HG03460 (cell line): Measurements from ENCODE around the gene PTPRR.
"Not testable (repeated sequence)": the region's sequence is repeated elsewhere in the genome, so short reads cannot be mapped to it uniquely, and the experiment has no call there.

Source experiments
- ATAC-seq: cut with Tn5 transposase; IDR thresholded peaks from one replicate; pipeline ENCODE4 v1.9.1; 2021; ENCODE audit not compliant: unreplicated experiment

The PTPRR gene

DNA sequence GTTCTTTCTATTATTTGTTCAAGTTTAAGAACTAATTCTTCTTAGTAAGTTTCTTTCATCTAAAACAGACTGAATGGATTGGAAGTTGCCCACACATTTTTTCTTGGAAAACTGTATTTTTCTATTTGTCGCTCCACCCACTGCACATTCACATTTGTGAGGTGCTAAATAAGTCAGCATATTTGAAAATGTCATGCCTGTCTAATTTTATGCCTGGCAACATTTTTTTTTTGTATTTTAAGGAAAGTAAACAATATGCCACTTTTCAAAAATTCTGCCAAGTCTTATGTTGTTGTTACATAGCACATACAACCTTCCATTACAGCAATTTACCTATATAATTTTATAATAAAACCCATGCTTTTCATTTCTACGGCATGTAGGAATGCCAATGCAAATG is 170.6 kb downstream of the PTPRR start:
- ATAC-seq, result no peak

DNA sequence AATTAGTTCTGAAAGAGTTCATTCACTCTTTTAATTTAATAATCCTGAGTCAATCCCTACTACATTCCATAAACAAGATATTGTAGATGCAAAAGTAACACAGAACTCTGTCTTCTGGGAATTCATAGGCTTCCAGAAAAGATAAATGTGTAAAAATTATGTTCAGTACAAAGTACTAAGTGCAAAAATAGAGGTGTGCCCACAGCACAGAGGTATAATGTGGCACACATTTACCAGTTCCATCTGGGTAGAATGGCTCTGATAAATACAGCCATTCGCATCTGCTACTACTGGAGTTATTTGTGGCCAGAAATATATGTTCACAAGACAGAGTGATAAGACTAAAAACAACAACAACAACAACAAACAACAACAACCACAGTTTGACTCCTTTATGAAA is 171.7 kb downstream of the PTPRR start:
- no peak for ATAC-seq

DNA sequence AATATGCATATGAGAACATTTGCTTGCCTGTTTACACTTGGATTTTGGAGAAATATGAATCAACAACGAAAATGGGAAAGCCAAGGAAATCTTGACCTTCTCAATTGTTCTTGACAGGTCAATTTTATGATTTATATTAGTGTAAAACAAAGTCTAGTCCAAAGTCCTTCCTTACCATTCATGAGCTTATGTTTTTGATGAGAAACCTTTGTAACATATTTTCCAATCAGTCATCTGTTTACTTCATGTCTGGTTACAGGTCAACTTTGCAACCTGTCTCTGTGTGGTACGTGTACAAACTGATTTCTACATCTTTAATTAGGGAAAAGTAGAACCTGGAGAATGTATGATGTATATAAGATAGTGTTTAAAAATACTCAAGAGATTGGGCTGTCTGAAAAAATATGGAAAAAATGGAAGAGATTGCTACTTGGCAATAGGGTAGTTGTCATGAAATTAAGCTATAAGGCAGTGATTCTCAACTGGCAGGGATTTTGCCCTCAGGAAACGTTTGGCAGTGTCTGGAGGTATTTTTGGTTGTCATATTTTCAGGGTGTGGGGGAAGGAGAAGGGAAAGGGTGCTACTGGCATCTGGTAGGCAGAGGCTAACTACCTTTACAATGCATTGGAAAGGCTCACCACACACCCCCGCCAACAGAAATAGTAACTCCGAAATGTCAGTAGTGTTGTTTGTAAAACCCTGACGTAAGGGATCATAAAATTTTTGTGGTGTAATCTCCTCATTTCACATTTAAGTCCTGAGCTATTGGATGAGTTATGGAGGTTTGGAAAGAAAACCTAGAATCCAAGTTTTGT is 172.9 kb downstream of the PTPRR start:
- no peak for ATAC-seq

DNA sequence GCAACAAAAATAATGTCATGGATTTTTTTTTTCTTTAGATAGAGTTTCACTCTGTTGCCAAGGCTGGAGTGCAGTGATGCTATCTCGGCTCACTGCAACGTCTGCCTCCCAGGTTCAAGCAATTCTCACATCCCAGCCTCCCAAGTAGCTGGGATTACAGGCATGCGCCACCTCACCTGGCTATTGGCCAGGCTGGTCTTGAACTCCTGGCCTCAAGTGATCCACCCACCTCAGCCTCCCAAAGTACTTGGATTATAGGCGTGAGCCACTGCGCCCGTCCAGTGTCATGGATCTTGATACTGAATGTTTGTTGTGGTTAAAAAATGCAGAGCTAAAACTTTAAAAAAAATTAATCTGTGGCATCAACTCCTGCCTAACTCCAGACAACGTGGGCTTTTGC is 175.5 kb downstream of the PTPRR start:
- ATAC-seq, result no peak

DNA sequence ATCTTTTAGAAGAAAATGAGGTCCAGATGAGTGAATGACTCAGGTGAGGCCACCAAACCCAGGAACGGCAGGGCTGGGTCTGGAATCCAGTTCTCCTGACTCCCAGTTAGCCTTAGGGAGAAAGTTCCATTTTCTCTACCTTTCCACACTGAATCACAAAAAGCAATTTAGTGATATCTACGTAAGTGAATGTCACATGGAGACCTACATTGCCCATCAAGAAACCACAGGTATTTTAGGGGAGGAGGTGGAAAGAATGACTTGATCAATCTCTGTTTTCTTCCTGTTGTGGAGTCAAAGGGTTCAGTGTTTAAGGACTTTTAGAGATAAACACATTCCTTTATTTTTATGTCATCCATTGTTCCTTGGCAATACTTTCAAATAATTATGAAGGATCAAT is 176.4 kb downstream of the PTPRR start:
- ATAC-seq, result no peak

DNA sequence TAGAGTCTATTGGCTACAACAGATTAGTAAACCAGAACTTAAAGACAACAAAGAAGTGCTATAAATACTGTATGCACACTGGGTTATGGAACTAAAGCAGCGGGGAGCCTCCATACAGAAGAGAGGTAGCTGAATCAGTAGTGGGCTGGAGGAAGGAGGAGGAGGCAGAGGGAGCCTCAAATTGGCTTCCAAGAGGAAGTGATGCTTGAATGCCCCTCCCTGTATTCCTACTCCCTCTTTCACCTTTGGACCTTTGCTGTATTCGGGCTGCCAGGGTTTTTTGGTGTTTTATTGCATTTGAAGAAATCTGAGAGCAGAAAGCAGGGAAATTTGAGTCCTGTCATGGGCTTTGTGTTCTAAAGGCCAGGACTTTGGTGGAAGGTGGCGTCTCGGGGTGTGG is 179.3 kb downstream of the PTPRR start:
- no peak for ATAC-seq

DNA sequence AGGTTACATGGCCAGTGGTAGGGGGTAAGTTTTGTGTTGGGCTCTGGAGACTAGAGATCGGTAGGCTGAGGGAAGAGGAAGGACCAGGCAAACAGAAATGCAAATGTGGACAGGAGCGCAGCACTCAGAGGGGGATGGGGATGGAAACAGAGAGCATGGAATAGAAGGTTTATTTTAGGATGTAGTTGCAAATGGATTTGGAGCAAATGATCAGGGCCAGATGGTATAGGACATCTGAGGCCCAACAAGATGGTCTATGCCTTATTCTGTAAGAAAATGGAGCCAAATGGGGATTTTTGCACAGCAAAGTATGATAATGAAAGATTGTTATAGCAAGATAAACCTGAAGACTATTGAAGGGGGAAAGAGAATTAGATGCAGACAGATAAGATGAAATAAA is 180.8 kb downstream of the PTPRR start:
- ATAC-seq, result no peak

DNA sequence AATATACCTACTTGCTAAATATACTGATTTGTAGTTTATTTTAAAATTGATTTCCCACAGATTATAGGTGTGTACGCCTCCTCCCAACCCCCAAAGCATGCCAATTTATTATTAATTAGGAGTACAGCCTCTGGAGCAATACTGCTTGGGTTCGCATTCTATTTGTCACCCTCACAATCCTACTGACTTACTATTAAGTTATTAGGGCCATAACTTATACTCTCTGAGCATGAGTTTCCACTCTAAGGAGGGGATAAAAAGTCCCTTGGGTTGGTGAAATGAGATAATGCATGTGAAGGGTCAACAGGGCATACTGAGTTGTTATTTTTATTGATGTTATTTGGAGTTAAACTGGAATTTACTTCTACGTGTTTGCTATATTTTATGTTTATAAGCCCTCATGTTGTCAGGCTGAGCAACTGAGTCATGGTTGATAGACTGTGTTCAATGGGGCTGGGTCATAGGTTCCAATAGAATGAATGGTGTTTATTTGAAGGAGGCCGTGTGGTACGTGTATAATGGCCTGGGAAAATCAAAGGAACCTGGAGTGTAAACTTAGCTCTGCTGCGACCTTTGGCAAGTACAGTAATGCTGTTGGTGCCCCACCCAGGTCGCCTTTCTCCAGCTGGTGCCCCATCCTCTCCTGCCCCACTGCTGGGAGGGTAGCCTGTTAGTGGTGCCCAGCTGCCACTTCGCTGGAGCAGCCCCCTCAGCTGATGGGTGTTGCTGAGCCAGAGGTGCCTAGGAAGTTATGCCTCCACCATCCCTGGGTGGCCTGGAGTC is 184.0 kb downstream of the PTPRR start:
- ATAC-seq, result no peak

DNA sequence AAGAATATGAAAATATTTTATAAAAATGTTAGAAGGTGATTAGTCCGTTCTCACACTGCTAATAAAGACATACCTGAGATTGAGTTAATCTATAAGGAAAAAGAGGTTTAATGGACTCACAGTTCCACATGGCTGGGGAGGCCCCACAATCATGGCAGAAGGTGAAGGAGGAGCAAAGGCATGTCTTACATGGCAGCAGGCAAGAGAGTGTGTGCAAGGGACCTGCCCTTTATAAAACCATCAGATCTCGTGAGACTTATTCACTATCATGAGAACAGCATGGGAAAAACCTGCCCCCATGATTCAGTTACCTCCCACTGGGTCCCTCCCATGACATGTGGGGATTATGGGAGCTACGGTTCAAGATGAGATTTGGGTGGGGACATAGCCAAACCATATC is 185.3 kb downstream of the PTPRR start:
- not testable (repeated sequence) for ATAC-seq

DNA sequence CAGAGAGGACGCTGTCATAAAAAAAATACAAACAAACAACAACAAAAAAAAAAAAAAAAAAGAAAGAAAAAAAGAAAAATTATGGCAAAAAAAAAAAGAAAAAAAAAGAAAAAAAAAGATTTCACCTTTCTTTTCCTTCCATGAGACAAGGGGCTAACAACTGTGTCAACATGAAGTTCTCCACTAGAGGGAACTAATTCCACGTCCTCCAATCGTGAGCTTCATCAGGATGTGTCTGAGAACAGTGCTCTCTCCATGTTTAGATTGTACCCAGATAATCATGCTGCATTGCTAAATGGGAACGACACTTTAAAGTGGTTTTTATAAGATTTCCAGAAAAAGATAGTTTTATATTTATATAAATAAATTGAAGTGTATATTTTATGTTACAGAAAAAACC is 187.2 kb downstream of the PTPRR start:
- ATAC-seq, result peak; percentile 83

DNA sequence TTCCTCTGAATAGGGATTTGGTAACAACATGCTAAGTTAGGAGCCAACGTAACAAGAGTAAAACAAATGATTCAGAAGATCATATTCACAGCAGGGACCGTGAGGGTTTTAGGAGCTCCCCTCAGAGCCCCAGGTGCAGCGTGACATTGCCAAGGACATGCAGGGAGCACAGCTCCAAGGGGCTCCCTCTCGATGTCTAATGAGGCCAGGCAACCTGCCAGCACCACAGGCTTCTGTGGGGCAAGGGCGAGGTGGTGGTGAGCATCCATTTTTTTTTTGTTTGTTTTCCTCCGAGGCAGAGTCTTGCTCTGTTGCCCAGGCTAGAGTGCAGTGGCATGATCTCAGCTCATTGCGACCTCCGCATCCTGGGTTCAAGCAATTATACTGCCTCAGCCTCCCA is 188.3 kb downstream of the PTPRR start:
- ATAC-seq, result no peak

DNA sequence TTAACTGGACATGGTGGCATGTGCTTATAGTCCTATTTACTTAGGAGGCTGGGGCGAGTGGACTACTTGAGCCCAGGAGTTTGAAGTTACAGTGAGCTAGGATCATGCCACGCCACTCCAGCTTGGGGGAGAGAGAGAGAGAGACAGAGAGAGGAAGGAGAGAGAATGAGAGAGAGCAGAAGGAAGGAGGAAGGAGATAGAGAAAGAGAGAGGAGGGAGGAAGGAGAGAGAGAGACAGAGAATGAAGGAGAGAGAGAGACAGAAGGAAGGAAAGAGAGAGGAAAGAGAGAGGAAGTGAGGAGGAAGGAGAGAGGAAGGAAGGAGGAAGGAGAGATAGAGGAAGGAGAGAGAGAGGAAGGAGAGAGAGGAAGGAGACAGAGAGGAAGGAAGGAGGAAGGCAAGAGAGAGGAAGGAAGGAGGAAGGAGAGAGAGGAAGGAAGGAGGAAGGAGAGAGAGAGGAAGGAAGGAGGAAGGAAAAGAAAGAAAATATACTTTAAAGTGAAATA is 189.8 kb downstream of the PTPRR start:
- ATAC-seq, result no peak

DNA sequence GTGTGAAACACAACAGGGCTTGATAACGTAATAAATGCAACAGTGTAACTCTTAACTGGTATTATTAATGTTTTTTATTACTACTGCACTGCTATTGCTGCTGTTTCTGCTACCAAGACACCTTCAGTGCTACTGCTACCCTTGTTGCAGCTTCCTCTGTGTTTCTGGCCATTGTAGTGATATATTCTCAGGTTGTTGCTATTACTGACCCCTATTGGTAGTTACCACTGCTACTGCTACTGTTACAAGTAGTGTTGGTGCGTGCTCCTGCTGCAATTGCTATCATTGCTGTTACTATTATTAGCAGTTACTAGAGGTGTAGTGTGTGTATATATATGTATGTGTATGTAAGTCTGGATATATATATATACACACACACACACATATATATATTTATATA is 196.1 kb downstream of the PTPRR start:
- no peak for ATAC-seq

DNA sequence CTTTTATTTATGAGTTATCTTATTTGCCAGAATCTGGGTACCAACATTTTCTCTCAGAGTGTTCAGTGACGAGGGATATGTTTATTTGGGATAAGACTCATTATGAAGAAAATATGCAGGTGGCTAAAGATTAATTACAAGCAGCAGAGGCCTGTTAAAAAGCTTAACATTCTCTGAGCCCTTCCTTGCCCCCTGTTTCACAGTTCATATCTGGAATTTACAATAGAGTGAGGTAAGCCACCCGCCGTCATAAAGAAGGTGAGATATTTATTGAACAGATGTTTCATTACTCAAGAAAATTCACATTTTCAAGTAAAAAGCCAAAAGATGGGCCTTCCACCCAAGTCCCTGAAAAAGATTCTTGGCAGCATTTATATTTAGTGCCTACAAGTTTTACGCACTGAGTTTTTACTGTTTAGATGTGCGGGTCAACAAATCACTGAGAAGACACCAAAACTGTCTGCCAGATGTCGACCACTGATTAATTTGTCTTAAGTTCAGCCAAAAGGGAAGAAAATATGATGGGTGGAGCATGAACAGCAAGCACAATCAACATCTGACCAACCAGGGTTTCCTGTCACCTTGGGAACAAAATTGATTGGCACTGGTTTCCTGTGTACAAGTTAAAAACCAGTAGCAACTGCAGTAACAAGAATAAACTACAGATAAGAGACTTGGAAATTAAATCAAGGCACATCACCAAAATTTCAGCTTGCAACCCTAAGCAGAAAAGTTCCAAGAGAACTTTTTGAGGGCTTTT is 197.8 kb downstream of the PTPRR start:
- no peak for ATAC-seq

DNA sequence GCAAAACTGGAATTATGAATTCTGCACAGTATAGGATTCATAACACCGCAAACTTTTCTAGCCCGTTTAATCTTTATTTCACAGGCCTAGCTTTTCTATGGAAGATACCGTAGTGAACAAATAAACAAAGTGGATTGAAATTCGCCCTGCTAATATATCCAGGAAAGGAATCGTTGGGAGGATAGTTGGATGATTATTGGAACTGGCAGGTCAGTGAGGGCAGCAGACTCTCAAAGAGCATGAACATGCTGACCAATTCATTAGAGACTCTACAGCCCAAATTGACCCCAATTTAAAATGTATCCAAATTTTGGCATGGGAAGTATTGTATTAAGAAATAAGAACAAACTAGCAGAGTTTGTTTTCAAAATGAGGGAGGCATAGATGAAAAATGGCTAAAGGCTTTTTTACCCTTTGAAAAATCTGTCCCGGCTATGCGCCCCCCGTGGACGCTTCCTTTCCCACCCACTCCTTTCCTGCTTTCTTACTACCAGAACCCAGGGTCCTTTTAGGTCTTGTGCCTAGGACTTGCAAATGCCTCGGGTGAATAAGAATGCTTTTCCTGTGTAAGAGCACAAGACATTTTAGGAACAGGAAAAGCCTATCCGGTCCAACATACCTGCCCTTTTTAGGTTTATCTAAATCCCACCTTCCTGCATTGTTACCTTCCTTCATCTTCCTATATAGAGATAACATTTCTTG is 198.7 kb downstream of the PTPRR start:
- no peak for ATAC-seq

DNA sequence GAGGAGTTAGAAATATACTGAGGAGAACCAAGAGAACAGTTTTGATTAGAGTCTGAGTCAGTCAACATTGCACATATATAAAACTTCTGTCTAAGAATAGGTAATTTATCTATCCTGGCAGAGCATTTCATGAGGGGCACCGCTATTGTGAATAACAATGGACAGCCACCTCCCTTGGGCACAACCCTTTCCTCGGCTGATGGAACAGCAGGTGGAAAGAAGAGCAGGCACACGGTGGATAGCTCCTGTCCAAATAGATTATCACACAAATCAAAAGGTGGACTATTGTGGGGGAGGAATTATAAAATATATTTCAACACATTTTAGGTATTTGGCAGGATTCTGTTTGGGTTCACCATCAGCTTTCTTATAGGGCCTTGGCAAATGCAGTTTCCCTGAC is 199.3 kb downstream of the PTPRR start:
- no peak for ATAC-seq

DNA sequence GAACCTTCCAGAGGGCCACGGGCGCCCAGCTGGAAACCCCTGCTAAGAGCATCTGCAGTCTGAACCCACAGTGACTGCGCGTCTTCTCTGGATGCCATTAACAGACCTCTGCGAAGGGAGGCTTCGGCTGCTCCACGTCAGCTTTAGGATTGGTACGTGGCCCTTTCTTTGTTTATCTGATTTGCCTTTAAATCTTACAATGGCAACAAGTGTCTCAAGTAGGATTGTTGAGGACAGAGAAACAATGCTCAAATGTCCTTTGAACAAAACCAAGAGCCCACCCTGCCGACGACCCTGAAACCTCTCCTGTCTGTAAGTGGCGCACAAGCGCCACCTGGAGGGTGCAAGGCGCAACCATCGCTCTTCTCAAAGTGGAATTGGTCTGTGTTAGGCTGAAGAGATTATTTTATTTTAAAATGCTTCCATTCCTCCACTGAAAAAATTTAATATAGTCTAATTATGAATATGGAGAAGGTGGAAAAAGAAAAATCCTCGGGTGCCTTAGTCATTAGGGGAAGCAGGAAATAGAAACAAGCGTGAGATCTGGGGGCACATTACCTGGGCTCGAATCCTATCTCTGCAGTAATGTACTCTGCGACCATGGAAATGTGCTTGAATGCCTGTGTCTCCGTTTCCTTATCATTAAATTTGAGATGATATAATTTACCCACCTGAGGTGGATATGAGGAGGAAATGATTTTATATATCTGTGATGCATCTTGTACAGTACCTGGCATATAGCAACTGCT is 200.7 kb downstream of the PTPRR start:
- peak; percentile 76 for ATAC-seq

DNA sequence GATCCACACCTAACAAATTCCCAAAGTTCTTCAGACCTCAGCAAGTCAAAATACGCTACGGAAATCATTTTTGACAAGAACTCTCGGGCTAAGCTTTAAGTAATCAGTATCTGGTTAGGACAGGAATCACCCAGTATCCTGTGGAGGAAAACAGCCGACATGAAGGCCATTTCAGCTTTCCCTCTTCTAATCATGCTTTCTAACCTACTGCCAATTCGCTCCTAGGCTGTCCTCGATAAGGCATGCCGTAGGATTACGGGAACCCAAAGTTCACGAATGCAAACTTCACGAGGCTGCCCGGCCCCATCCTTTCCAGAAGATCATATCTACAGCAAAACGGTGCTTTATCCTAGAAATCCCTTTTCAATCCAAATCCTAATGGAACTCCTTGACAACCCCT is 201.5 kb downstream of the PTPRR start:
- no peak for ATAC-seq

DNA sequence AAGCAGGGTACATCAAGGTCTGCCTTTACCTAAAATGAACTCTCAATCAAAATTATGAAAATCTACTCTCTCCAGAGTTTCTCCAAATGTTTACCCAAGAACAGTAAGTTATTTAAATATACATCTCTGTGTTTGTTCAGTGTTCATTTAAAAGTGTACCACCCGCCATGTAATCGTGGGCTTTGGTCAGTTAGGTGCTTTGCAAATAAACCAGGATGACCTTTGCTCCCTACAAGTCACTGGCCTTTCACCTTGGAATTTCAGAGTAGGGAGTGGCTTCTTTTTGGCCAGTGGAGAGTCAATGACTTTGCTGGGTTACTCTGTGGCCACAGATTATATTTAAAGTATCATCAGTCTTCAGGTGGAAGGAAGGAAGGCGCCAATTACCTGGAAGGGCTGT is 208.7 kb downstream of the PTPRR start:
- ATAC-seq, result no peak

DNA sequence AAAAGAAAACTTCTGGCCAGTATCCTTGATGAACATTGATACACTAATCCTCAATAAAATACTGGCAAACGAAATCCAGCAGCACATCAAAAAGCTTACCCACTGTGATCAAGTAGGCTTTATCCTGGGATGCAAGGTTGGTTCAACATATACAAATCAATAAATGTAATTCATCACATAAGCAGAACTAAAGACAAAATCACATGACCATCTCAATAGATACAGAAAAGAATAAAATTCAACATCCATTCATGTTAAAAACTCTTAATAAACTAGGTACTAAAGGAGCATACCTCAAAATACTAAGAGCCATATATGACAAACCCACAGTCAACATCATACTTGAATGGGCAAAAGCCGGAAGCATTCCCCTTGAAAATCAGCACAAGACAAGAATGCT is 211.5 kb downstream of the PTPRR start:
- no peak for ATAC-seq
